DND-41 (cell line): ENCODE measurements around the gene CLASRP.

ENCODE experiments used
- CTCF ChIP-seq: IDR thresholded peaks from 2 replicates; pipeline ENCODE4 v1.5.1; 2012; ENCODE audit warnings: borderline replicate concordance, low read length, moderate library complexity, mild to moderate bottlenecking; ENCODE audit not compliant: poor library complexity, severe bottlenecking; ENCODE audit errors: extremely low read depth
- EZH2 ChIP-seq: IDR thresholded peaks from 3 replicates; pipeline ENCODE4 v1.6.1; 2012; ENCODE audit warnings: borderline replicate concordance, low read depth, mild to moderate bottlenecking, moderate library complexity, low read length, inconsistent platforms; ENCODE audit not compliant: severe bottlenecking

- no peak for TF ChIP-seq CTCF
- no peak for TF ChIP-seq EZH2
Observed at GRCh38 chr19:45075301-45076028, 36.6 kb downstream of the CLASRP start.
